ENCODE measurements around the gene ATP12A.

DNA sequence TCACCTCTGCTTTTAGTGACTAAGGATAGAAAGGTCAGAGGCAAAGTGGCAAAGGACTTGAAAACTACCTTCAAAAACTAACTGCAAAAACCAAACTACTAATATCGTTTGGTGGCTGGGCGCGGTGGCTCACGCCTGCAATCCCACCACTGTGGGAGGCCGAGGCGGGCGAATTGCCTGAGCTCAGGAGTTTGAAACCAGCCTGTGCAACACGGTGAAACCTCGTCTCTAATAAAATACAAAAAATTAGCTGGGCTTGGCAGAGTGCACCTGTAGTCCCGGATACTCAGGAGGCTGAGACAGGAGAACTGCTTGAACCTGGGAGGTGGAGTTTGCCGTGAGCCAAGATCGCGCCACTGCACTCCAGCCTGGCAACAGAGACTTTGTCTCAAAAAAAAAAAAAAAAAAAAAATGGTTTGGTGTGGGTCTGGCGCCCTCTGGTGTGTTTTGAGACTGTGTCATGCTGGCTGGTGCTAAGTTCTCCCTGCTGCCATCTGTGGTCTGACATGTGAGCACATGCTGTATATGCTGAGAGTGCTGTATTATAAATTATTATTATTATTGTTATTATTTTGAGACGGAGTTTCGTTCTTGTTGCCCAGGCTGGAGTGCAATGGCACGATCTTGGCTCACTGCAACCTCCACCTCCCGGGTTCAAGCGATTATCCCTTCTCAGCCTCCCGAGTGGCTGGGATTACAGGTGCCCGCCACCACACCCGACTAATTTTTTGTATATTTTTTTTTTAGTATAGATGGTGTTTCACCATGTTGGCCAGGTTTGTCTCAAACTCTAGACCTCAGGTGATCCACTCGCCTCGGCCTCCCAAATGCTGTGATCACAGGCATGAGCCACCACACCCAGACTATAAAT is 47.8 kb downstream of the ATP12A start:
- TF ChIP-seq, protein P1, sequence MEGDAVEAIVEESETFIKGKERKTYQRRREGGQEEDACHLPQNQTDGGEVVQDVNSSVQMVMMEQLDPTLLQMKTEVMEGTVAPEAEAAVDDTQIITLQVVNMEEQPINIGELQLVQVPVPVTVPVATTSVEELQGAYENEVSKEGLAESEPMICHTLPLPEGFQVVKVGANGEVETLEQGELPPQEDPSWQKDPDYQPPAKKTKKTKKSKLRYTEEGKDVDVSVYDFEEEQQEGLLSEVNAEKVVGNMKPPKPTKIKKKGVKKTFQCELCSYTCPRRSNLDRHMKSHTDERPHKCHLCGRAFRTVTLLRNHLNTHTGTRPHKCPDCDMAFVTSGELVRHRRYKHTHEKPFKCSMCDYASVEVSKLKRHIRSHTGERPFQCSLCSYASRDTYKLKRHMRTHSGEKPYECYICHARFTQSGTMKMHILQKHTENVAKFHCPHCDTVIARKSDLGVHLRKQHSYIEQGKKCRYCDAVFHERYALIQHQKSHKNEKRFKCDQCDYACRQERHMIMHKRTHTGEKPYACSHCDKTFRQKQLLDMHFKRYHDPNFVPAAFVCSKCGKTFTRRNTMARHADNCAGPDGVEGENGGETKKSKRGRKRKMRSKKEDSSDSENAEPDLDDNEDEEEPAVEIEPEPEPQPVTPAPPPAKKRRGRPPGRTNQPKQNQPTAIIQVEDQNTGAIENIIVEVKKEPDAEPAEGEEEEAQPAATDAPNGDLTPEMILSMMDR (IDR thresholded peaks at IDR 0.05), result peak; percentile 72
- TF ChIP-seq EZH2phosphoT487 (IDR thresholded peaks at IDR 0.05), result no peak

Measured in neural progenitor cell (in vitro differentiated cells).